A549 (cell line): ENCODE results near the gene LIN37. TPM values are rescaled to one million over a fixed set of nuclear protein-coding genes. Genes with fewer than 3 reads are reported as not detected.

Source experiments
- ATAC-seq, 2 experiments: fragments of 200-7000 bp in 1 of 2; fragments of >200 bp in 1 of 2; cut with Nextera tagmentation in 1 of 2; cut with Tn5 transposase in 1 of 2; 3 replicates each; pipeline versions ENCODE4 v1.8.0 to v1.9.1; 2018 to 2020; ENCODE audit warnings: mild to moderate bottlenecking in 1 of 2, moderate library complexity in 1 of 2
- CTCF ChIA-PET: fragments of 300-600 bp; sonication (Branson Sonifier 250); formaldehyde crosslinking; extraction: SDS; loops from one replicate; lab custom pipeline; 2021; ENCODE audit warnings: antibody characterized with exemption, inconsistent platforms; lab: Yijun Ruan, JAX
- POLR2A ChIA-PET: fragments of 350-600 bp; formaldehyde crosslinking; extraction: SDS; loops from one replicate; lab custom pipeline; 2021; ENCODE audit warnings: antibody characterized with exemption, inconsistent platforms; lab: Yijun Ruan, JAX
- DNase-seq, 2 experiments: peaks; one replicate each; pipeline versions ENCODE4 v3.0.0 to v3.0.0-alpha.2; 2011 to 2016; ENCODE audit warnings: low read depth in 1 of 2, low spot score in 1 of 2
- FAIRE-seq: peaks from 2 replicates; lab custom pipeline; 2011; peaks lifted over from hg19 to GRCh38; lab: Jason Lieb, UNC
- H3K27ac ChIP-seq, 2 experiments: fragments of >200 bp; sonication (Bioruptor Twin); formaldehyde crosslinking; 3 replicates each; pipeline ENCODE4 v1.5.1; 2016 to 2017
- H3K4me1 ChIP-seq: fragments of >200 bp; sonication (Bioruptor Twin); formaldehyde crosslinking; 3 replicates; pipeline ENCODE4 v1.6.1; 2016
- H3K4me2 ChIP-seq: fragments of >200 bp; sonication (Bioruptor Twin); formaldehyde crosslinking; 3 replicates; pipeline ENCODE4 v1.6.1; 2016
- H3K4me3 ChIP-seq: fragments of >200 bp; sonication (Bioruptor Twin); formaldehyde crosslinking; 3 replicates; pipeline ENCODE4 v1.5.1; 2016
- H3K9me3 ChIP-seq: fragments of >200 bp; sonication (Bioruptor Twin); formaldehyde crosslinking; 3 replicates; pipeline ENCODE4 v1.6.1; 2016
- CEBPB ChIP-seq, 2 experiments: fragments of >200 bp in 1 of 2; sonication (Bioruptor Twin) in 1 of 2; formaldehyde crosslinking in 1 of 2; IDR thresholded peaks; 2 replicates each; pipeline ENCODE4 v1.6.1; 2012 to 2016
- E2F6 ChIP-seq: IDR thresholded peaks from 2 replicates; pipeline ENCODE4 v1.6.1; 2012; ENCODE audit warnings: low read depth, borderline replicate concordance
- GATA3 ChIP-seq: IDR thresholded peaks from 2 replicates; pipeline ENCODE4 v1.6.1; 2012; ENCODE audit warnings: borderline replicate concordance
- HMGXB4 ChIP-seq: fragments of 250-450 bp; sonication (Bioruptor Pico); IDR thresholded peaks from 2 replicates; pipeline ENCODE4 v1.5.0; 2021; ENCODE audit warnings: mild to moderate bottlenecking, moderate library complexity, borderline replicate concordance
- HOXA7 ChIP-seq: fragments of 250-450 bp; sonication (Bioruptor Pico); IDR thresholded peaks from 2 replicates; pipeline ENCODE4 v1.5.0; 2020; ENCODE audit warnings: mild to moderate bottlenecking, moderate library complexity
- JUNB ChIP-seq: fragments of >200 bp; sonication (Bioruptor Twin); formaldehyde crosslinking; IDR thresholded peaks from 2 replicates; pipeline ENCODE4 v1.6.1; 2016
- POLR2A ChIP-seq: IDR thresholded peaks from 2 replicates; pipeline ENCODE4 v1.6.1; 2012; ENCODE audit warnings: mild to moderate bottlenecking, low read length
- TP53 ChIP-seq: fragments of 250-450 bp; sonication (Bioruptor Pico); IDR thresholded peaks from 2 replicates; pipeline ENCODE4 v1.5.0; 2021; ENCODE audit warnings: mild to moderate bottlenecking, moderate library complexity
- ZSCAN20 ChIP-seq: fragments of 250-450 bp; sonication (Bioruptor Pico); IDR thresholded peaks from 2 replicates; pipeline ENCODE4 v1.8.0; 2022; ENCODE audit warnings: mild to moderate bottlenecking, moderate library complexity
- WGBS: methylation state at CpG from one replicate; pipeline ENCODE4 v1.1.6; 2017; ENCODE audit errors: missing lambda C conversion rate; 5-methylcytosine and 5-hydroxymethylcytosine counted together
- polyA plus RNA-seq, 4 experiments: library from polyadenylated mRNA; depleted of rRNA in 3 of 4; stranded (reverse); fragments of >200 nt; fragmentation: RNase III in 1 of 4; extraction: RNeasy Plus Mini Kit Qiagen cat#74134 plus additional on column Dnase treatment in 1 of 4; gene quantifications; 2 replicates in 3 of 4; 3 replicates in 1 of 4; pipeline ENCODE4 v1.2.3, GENCODE V29; 2011 to 2017

The LIN37 gene
- polyA plus RNA-seq, 2 of the 4 experiments (the other 2 are of a cell fraction), result 8.1 to 23.1 TPM

- ChIA-PET POLR2A (interaction anchor here (1.2 to 3.0 kb wide), 2 partner anchors 9 to 14 kb away, joined by 5 to 14 read pairs; no protein-coding TSS in a partner anchor), CTCF (interaction anchor here (0.9 to 6.6 kb wide), 8 partner anchors 10 to 201 kb away, joined by 3 to 161 read pairs (median 7); partner anchors contain the start of genes ATP4A and ZBTB32)
- Histone ChIP-seq H3K4me1 (peaks cover 10% of the 10 kb centered on the region), H3K9me3 (no peaks in the 10 kb centered on the region), H3K4me2 (no peak overlapping the region), H3K4me3 (no peak overlapping the region), H3K27ac (no peak overlapping the region)
- WGBS, result 49% methylated on average over 13 of the region's 13 CpGs
- ATAC-seq, result no peak; a peak in 1 of 6 replicates
- no peak for DNase-seq
- peak; percentile 39 for FAIRE-seq
- TF ChIP-seq POLR2A (peak; percentile 24), CEBPB (IDR thresholded peaks at IDR 0.05) (no peak)
Measured at GRCh38 chr19:35710784-35711723, 37.3 kb upstream of the LIN37 start.

- peaks cover 12% of the 10 kb centered on the region for H3K4me1 ChIP-seq
- WGBS, result 71% methylated on average over 11 of the region's 11 CpGs
- POLR2A ChIA-PET, result interaction anchor here (1.2 to 3.0 kb wide), 2 partner anchors 10 to 16 kb away, joined by 5 to 14 read pairs; no protein-coding TSS in a partner anchor
- no peak overlapping the region for H3K4me2 ChIP-seq
- peak; percentile 67 for FAIRE-seq
- CTCF ChIA-PET, result interaction anchor here (0.5 to 6.6 kb wide), 12 partner anchors 12 to 705 kb away, joined by 3 to 161 read pairs (median 4); partner anchors contain the start of gene ZBTB32
- no peak overlapping the region for H3K27ac ChIP-seq
- ATAC-seq, result no peak
- no peak for DNase-seq
- no peak for TF ChIP-seq ZSCAN20 (CRISPR knock-in tag)
- peak; percentile 15; the same call in 1 of the 2 replicates for TF ChIP-seq POLR2A
- TF ChIP-seq, all 56 proteins: peak for 1
- no peak overlapping the region for H3K4me3 ChIP-seq
- no peaks in the 10 kb centered on the region for H3K9me3 ChIP-seq
Measured at GRCh38 chr19:35712567-35713505, 35.5 kb upstream of the LIN37 start.

GRCh38 chr19:35713506-35713850, 34.9 kb upstream of the LIN37 start:
- FAIRE-seq (peak; percentile 54), DNase-seq (no peak), ATAC-seq (no peak)
- TF ChIP-seq POLR2A (no peak), E2F6 (no peak), TP53 (CRISPR knock-in tag) (no peak), JUNB (no peak), HOXA7 (CRISPR knock-in tag) (no peak)
- CTCF ChIA-PET, result interaction anchor here (0.5 to 6.6 kb wide), 9 partner anchors 13 to 444 kb away, joined by 3 to 161 read pairs (median 7); partner anchors contain the start of gene ZBTB32
- Histone ChIP-seq H3K9me3 (no peaks in the 10 kb centered on the region), H3K4me2 (no peak overlapping the region), H3K4me3 (no peak overlapping the region), H3K27ac (no peak overlapping the region), H3K4me1 (peaks cover 12% of the 10 kb centered on the region)
- POLR2A ChIA-PET, result interaction anchor here (3.0 kb wide), 1 partner anchor 11 kb away, joined by 14 read pairs; no protein-coding TSS in a partner anchor
- WGBS, result 78% methylated on average over 2 of the region's 2 CpGs

- H3K4me3 ChIP-seq, result no peak overlapping the region
- no peak for TF ChIP-seq HMGXB4 (CRISPR knock-in tag)
- TF ChIP-seq POLR2A, result peak; percentile 13; the same call in 1 of the 2 replicates
- no peak for TF ChIP-seq GATA3
- ChIA-PET CTCF (interaction anchor here (0.5 to 6.6 kb wide), 12 partner anchors 13 to 445 kb away, joined by 3 to 161 read pairs (median 6); partner anchors contain the start of gene ZBTB32), POLR2A (interaction anchor here (0.5 to 1.2 kb wide), 2 partner anchors 12 to 59 kb away, joined by 4 read pairs; no protein-coding TSS in a partner anchor)
- ATAC-seq (no peak), FAIRE-seq (no peak), DNase-seq (no peak)
- peaks cover 13% of the 10 kb centered on the region for H3K4me1 ChIP-seq
- no peak overlapping the region for H3K27ac ChIP-seq
- H3K4me2 ChIP-seq, result no peak overlapping the region
- H3K9me3 ChIP-seq, result no peaks in the 10 kb centered on the region
- WGBS, result 84% methylated on average over 12 of the region's 12 CpGs
Measured at GRCh38 chr19:35713904-35714495, 34.4 kb upstream of the LIN37 start.
